Measurements from ENCODE around the gene SUGT1. TPM values are rescaled to one million over a fixed set of nuclear protein-coding genes. Genes with fewer than 3 reads are reported as not detected.

The SUGT1 gene
- total RNA-seq, 1 experiment from 2014 or later, result 132 TPM

- no peaks in the 10 kb centered on the region for H3K36me3 ChIP-seq (ENCODE audit: insufficient read depth, low read length, poor library complexity, severe bottlenecking)
- TF ChIP-seq CTCF (conservative IDR thresholded peaks at IDR 0.05; ENCODE audit: low read depth, low read length), result no peak
- ChIA-PET CTCF (no interaction called here), POLR2A (ENCODE audit: low non-redundant PET) (no interaction called here)
- no peak overlapping the region for H3K4me3 ChIP-seq (ENCODE audit: low read depth, low read length, poor library complexity, severe bottlenecking)
- peaks cover 20% of the 10 kb centered on the region for H3K27me3 ChIP-seq (replicated peaks; ENCODE audit: insufficient read depth, low read depth, low read length, poor library complexity)
- no peak for DNase-seq (ENCODE audit: low spot score)
- no TSS peak for BruUV-seq (replicated peaks)
- H3K4me1 ChIP-seq (ENCODE audit: insufficient read depth, low read length, poor library complexity, severe bottlenecking), result peaks cover 1% of the 10 kb centered on the region
- no peaks in the 10 kb centered on the region for H3K9me3 ChIP-seq (ENCODE audit: low read depth, low read length, poor library complexity, severe bottlenecking)
- intact Hi-C loops (cut with micrococcal nuclease; ENCODE audit: unreplicated experiment), result no loop called here
- H3K27ac ChIP-seq (ENCODE audit: low read depth, low read length, poor library complexity, severe bottlenecking), result no peak overlapping the region
Observed at GRCh38 chr13:52743569-52743968, 90.9 kb downstream of the SUGT1 start.

GRCh38 chr13:52743988-52744387 lies 91.4 kb downstream of the SUGT1 start:
- CTCF ChIA-PET, result no interaction called here
- no peak for TF ChIP-seq EZH2 (IDR thresholded peaks at IDR 0.05; ENCODE audit: borderline replicate concordance, low read depth, low read length, poor library complexity, severe bottlenecking)
- TF ChIP-seq CTCF (conservative IDR thresholded peaks at IDR 0.05; ENCODE audit: low read depth, low read length), result peak; percentile 38; the same call in 1 of the 2 replicates
- peak; percentile 21 for DNase-seq (ENCODE audit: low spot score)
- POLR2A ChIA-PET (ENCODE audit: low non-redundant PET), result no interaction called here
- Histone ChIP-seq H3K27me3 (replicated peaks; ENCODE audit: insufficient read depth, low read depth, low read length, poor library complexity) (peaks cover 20% of the 10 kb centered on the region), H3K27ac (ENCODE audit: low read depth, low read length, poor library complexity, severe bottlenecking) (no peak overlapping the region), H3K36me3 (ENCODE audit: insufficient read depth, low read length, poor library complexity, severe bottlenecking) (no peaks in the 10 kb centered on the region), H3K9me3 (ENCODE audit: low read depth, low read length, poor library complexity, severe bottlenecking) (no peaks in the 10 kb centered on the region), H3K4me3 (ENCODE audit: low read depth, low read length, poor library complexity, severe bottlenecking) (no peak overlapping the region), H3K4me1 (ENCODE audit: insufficient read depth, low read length, poor library complexity, severe bottlenecking) (no peaks in the 10 kb centered on the region)
- intact Hi-C loops (cut with micrococcal nuclease; ENCODE audit: unreplicated experiment), result no loop called here
- no TSS peak for BruUV-seq (replicated peaks)

GRCh38 chr13:52744842-52745375 lies 92.3 kb downstream of the SUGT1 start:
- Histone ChIP-seq H3K27ac (ENCODE audit: low read depth, low read length, poor library complexity, severe bottlenecking) (no peak overlapping the region), H3K4me1 (ENCODE audit: insufficient read depth, low read length, poor library complexity, severe bottlenecking) (no peaks in the 10 kb centered on the region), H3K36me3 (ENCODE audit: insufficient read depth, low read length, poor library complexity, severe bottlenecking) (no peaks in the 10 kb centered on the region), H3K9me3 (ENCODE audit: low read depth, low read length, poor library complexity, severe bottlenecking) (no peaks in the 10 kb centered on the region), H3K4me3 (ENCODE audit: low read depth, low read length, poor library complexity, severe bottlenecking) (no peak overlapping the region), H3K27me3 (replicated peaks; ENCODE audit: insufficient read depth, low read depth, low read length, poor library complexity) (peaks cover 11% of the 10 kb centered on the region)
- DNase-seq (ENCODE audit: low spot score), result no peak
- intact Hi-C loops (cut with micrococcal nuclease; ENCODE audit: unreplicated experiment), result no loop called here
- no peak for TF ChIP-seq CTCF (conservative IDR thresholded peaks at IDR 0.05; ENCODE audit: low read depth, low read length)
- TF ChIP-seq EZH2 (IDR thresholded peaks at IDR 0.05; ENCODE audit: borderline replicate concordance, low read depth, low read length, poor library complexity, severe bottlenecking), result no peak
- ChIA-PET CTCF (no interaction called here), POLR2A (ENCODE audit: low non-redundant PET) (no interaction called here)
- no TSS peak for BruUV-seq (replicated peaks)
